ENCODE measurements around the gene REXO5. TPM values are rescaled to one million over a fixed set of nuclear protein-coding genes. Genes with fewer than 3 reads are reported as not detected.

Gene REXO5
- total and polyA plus RNA-seq, 9 of the 15 experiments (the other 6 are each of a cell fraction or from before 2014, with no cell fraction given), result 10.5 to 45.1 (median 25.4) TPM

DNA sequence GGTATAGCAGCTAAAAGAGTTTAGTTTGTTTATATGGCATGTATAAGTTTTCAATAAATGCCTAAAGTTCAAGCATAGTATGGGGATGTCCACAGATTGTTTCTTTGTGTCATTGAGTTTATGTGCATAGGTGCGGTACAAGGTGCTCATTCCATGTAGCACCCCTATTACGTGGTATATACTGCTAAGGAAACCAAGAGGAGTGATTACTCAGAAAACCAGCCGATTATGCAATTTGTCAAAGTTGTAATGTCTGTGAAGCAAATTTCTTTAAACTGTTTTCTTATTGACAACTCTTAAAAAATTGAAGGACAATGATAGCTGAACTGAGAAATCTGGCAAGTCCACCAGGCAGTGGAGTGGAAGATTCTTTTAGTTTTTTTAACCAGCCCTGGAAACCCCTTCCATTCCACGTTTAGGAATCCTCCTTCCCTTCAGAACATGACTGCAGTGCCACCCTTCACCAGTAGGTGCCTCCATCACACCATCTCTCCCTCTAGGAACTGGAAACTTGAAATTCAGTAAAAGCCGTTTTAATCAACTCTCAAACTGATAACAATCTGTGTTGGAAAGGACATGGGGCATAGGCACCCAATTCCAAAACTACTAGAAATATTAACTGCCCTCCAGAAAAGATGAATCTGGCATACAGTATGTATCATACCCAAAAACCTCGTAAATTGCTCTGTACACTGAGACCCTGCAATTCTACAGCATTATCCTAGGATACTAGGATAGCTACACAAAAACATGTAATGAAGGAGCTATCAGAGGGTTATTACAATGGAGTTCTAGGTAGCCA, 43.5 kb downstream of the REXO5 start (continued):
- no peak for TF ChIP-seq CBX8 (IDR thresholded peaks at IDR 0.05; ENCODE audit: borderline replicate concordance, extremely low read depth, low read depth, low read length, poor library complexity, severe bottlenecking)
- TF ChIP-seq LARP7 (IDR thresholded peaks at IDR 0.05), result no peak
- TF ChIP-seq REST (IDR thresholded peaks at IDR 0.05; ENCODE audit: borderline replicate concordance), result peak; percentile 93
- no peak for TF ChIP-seq REST (CRISPR knock-in tag; IDR thresholded peaks at IDR 0.05; ENCODE audit: low read depth)
- TF ChIP-seq, protein P1, sequence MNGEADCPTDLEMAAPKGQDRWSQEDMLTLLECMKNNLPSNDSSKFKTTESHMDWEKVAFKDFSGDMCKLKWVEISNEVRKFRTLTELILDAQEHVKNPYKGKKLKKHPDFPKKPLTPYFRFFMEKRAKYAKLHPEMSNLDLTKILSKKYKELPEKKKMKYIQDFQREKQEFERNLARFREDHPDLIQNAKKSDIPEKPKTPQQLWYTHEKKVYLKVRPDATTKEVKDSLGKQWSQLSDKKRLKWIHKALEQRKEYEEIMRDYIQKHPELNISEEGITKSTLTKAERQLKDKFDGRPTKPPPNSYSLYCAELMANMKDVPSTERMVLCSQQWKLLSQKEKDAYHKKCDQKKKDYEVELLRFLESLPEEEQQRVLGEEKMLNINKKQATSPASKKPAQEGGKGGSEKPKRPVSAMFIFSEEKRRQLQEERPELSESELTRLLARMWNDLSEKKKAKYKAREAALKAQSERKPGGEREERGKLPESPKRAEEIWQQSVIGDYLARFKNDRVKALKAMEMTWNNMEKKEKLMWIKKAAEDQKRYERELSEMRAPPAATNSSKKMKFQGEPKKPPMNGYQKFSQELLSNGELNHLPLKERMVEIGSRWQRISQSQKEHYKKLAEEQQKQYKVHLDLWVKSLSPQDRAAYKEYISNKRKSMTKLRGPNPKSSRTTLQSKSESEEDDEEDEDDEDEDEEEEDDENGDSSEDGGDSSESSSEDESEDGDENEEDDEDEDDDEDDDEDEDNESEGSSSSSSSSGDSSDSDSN (IDR thresholded peaks at IDR 0.05; ENCODE audit: borderline replicate concordance in 1 of 2, low read depth in 2 of 2, low read length in 2 of 2), result 0 out of 4 replicates have a peak, but pooled peaks of 1 of the 2 experiments have one; percentile 34
- no peak for TF ChIP-seq ZNF583 (CRISPR knock-in tag; IDR thresholded peaks at IDR 0.05)
